SK-N-MC (cell line): Measurements from ENCODE around the gene ARHGEF7.

Experiments
- EZH2 ChIP-seq: fragments of 200-600 bp; sonication (generic); IDR thresholded peaks from one replicate; pipeline ENCODE4 v1.6.1; 2017; ENCODE audit warnings: antibody characterized with exemption
- FOXP2 ChIP-seq: optimal IDR thresholded peaks from 2 replicates; pipeline ENCODE3; 2011; ENCODE audit warnings: mild to moderate bottlenecking, moderate library complexity; ENCODE audit not compliant: insufficient read depth; ENCODE audit errors: extremely low read length, control extremely low read depth
- POLR2AphosphoS5 ChIP-seq: IDR thresholded peaks from 2 replicates; pipeline ENCODE4 v1.6.1; 2012; ENCODE audit warnings: mild to moderate bottlenecking, low read depth, low read length, borderline replicate concordance

DNA sequence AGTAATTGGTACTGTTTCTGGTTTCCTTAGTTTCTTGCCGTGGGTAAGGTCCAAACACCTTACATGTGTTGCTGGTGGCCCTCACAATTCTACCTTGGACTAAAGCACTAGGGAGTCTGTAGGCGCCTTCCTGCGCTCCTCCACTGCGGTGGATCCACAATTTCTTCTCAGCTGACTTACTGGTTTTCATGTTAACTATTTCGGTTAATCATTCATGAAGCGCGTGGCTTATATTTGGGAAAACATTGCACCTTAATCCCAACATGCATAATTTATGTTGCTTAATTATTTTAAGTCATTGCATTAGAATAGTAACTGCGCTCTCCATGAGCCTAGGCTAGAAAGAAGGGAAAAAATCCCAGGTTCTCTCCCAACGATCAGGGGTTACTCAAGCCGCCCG is 37.7 kb downstream of the ARHGEF7 start:
- TF ChIP-seq POLR2AphosphoS5, result no peak
- no peak for TF ChIP-seq EZH2
- no peak for TF ChIP-seq FOXP2
